Activated CD4-positive, CD25-positive, alpha-beta regulatory T cell (primary cell): ENCODE data around the gene GPC5.

Experiments used
- DNase-seq, 4 experiments: peaks; one replicate each; lab custom pipeline; 2025; lab: John Stamatoyannopoulos, UW

The GPC5 gene

GRCh38 chr13:92354583-92354982 lies 956.2 kb downstream of the GPC5 start:
- no peak for DNase-seq

GRCh38 chr13:92355213-92355612 lies 956.8 kb downstream of the GPC5 start:
- DNase-seq = no peak

GRCh38 chr13:92362717-92363116 lies 964.3 kb downstream of the GPC5 start:
- DNase-seq = no peak

GRCh38 chr13:92365904-92366303 lies 967.5 kb downstream of the GPC5 start:
- DNase-seq = no peak

- DNase-seq = no peak
These were observed 979.0 kb downstream of the GPC5 start for GRCh38 chr13:92377396-92377795.

GRCh38 chr13:92379371-92379770 lies 981.0 kb downstream of the GPC5 start:
- no peak for DNase-seq

GRCh38 chr13:92384410-92384809 lies 986.0 kb downstream of the GPC5 start:
- no peak for DNase-seq

- no peak for DNase-seq
These were observed 988.8 kb downstream of the GPC5 start for GRCh38 chr13:92387245-92387644.

- DNase-seq = no peak
These were observed 991.8 kb downstream of the GPC5 start for GRCh38 chr13:92390217-92390616.

GRCh38 chr13:92403606-92404005 lies 1005.2 kb downstream of the GPC5 start:
- no peak for DNase-seq

- DNase-seq = no peak
These were observed 1009.4 kb downstream of the GPC5 start for GRCh38 chr13:92407858-92408257.

GRCh38 chr13:92412481-92412880 lies 1014.1 kb downstream of the GPC5 start:
- DNase-seq = no peak

GRCh38 chr13:92412996-92413395 lies 1014.6 kb downstream of the GPC5 start:
- no peak for DNase-seq

- no peak for DNase-seq
These were observed 1015.0 kb downstream of the GPC5 start for GRCh38 chr13:92413452-92413851.

GRCh38 chr13:92414851-92415250 lies 1016.4 kb downstream of the GPC5 start:
- no peak for DNase-seq

- DNase-seq = no peak
These were observed 1017.4 kb downstream of the GPC5 start for GRCh38 chr13:92415781-92416180.

- DNase-seq = no peak
These were observed 1020.5 kb downstream of the GPC5 start for GRCh38 chr13:92418818-92419412.

GRCh38 chr13:92429231-92429630 lies 1030.8 kb downstream of the GPC5 start:
- no peak for DNase-seq

GRCh38 chr13:92433386-92433785 lies 1035.0 kb downstream of the GPC5 start:
- no peak for DNase-seq

GRCh38 chr13:92433963-92434362 lies 1035.5 kb downstream of the GPC5 start:
- no peak for DNase-seq

GRCh38 chr13:92436924-92437323 lies 1038.5 kb downstream of the GPC5 start:
- DNase-seq = no peak

- no peak for DNase-seq
These were observed 1045.8 kb downstream of the GPC5 start for GRCh38 chr13:92444244-92444643.

- DNase-seq = no peak
These were observed 1052.6 kb downstream of the GPC5 start for GRCh38 chr13:92451060-92451459.

- no peak for DNase-seq
These were observed 1054.4 kb downstream of the GPC5 start for GRCh38 chr13:92452840-92453239.

- DNase-seq = no peak
These were observed 1060.9 kb downstream of the GPC5 start for GRCh38 chr13:92459306-92459705.
